ENCODE data around the gene GPC5.
"Not testable (repeated sequence)": the region's sequence is repeated elsewhere in the genome, so short reads cannot be mapped to it uniquely, and the experiment has no call there.

Gene GPC5

DNA sequence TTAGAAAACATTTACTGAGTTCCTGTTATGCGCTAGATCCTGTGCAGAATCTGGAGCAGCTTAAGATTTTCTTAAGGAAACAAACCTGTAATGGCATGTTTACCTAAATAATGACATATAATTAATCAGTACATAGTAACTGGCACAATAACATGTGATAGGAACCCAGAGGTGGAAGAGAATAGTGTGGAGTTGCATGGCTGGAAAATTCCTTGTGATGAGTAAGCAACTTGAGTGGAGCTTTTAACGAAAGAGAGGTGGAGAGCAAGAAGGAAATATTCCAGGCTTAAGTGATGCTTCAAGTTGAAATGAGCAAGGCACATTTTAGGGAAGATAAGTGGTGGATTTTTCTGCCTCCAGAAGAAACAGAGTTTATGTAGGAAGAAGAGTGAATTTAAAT, 9.2 kb upstream of the GPC5 start:
- Mint-ChIP-seq H3K36me3 (no peaks in the 10 kb centered on the region), H3K4me3 (no peak overlapping the region), H3K4me1 (no peaks in the 10 kb centered on the region), H3K9me3 (no peaks in the 10 kb centered on the region), H3K27ac (no peak overlapping the region), H3K27me3 (peaks cover 31 to 48% of the 10 kb centered on the region in 2 donors)
- no peak for ATAC-seq (replicated peaks)
- DNase-seq = no peak

GRCh38 chr13:91397595-91397994, 826 bp upstream of the GPC5 start:
- Mint-ChIP-seq H3K4me1 (peaks cover 14 to 31% of the 10 kb centered on the region in 2 donors), H3K36me3 (no peaks in the 10 kb centered on the region), H3K27ac (no peak overlapping the region), H3K9me3 (no peaks in the 10 kb centered on the region), H3K27me3 (peaks cover 15 to 23% of the 10 kb centered on the region in 2 donors), H3K4me3 (no peak overlapping the region)
- DNase-seq (no peak), ATAC-seq (replicated peaks) (no peak)

GRCh38 chr13:91399189-91400062, 1.0 kb downstream of the GPC5 start:
- H3K4me1 Mint-ChIP-seq = peaks cover 14 to 31% of the 10 kb centered on the region in 2 donors
- no peaks in the 10 kb centered on the region for H3K36me3 Mint-ChIP-seq
- DNase-seq = peak; percentile 9
- H3K27ac Mint-ChIP-seq = no peak overlapping the region
- peaks cover 7 to 15% of the 10 kb centered on the region in 2 donors for H3K27me3 Mint-ChIP-seq
- no peaks in the 10 kb centered on the region for H3K9me3 Mint-ChIP-seq
- peak; percentile 29 to 43 for ATAC-seq (replicated peaks)
- peak overlapping the region; percentile 83 to 85 for H3K4me3 Mint-ChIP-seq

DNA sequence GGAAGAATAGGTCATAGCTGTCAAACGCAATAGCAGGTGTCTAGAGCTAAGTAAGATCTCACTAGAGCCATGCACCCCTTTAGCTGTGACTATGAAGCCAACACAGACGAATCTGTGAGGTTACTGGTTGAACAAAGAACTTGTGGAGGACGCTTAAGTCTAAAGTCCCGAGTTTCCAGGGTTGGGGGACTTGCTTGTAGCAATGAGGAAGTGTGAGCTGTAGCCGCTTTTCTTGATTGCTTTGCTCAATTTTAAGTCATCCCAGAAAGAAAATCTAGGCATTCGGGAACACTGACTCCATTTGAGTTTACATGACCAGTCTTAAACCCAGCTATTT, 1.6 kb downstream of the GPC5 start:
- Mint-ChIP-seq H3K9me3 (no peaks in the 10 kb centered on the region), H3K4me1 (peaks cover 14 to 31% of the 10 kb centered on the region in 2 donors), H3K4me3 (peak overlapping the region; percentile 13 to 85), H3K36me3 (no peaks in the 10 kb centered on the region), H3K27me3 (peaks cover 1 to 9% of the 10 kb centered on the region in 2 donors), H3K27ac (no peak overlapping the region)
- ATAC-seq (replicated peaks) (no peak), DNase-seq (no peak)

- H3K4me1 Mint-ChIP-seq = peaks cover 20 to 31% of the 10 kb centered on the region in 2 donors
- no peaks in the 10 kb centered on the region for H3K36me3 Mint-ChIP-seq
- no peaks in the 10 kb centered on the region for H3K9me3 Mint-ChIP-seq
- no peak for ATAC-seq (replicated peaks)
- H3K27ac Mint-ChIP-seq = no peak overlapping the region
- no peak overlapping the region for H3K4me3 Mint-ChIP-seq
- no peak for DNase-seq
- peaks cover 0 to 6% of the 10 kb centered on the region in 2 donors for H3K27me3 Mint-ChIP-seq
Measured at GRCh38 chr13:91400671-91401070, 2.2 kb downstream of the GPC5 start.

- peaks cover 0 to 12% of the 10 kb centered on the region in 2 donors for H3K27me3 Mint-ChIP-seq
- no peak for DNase-seq
- peaks cover 3% of the 10 kb centered on the region in 2 donors for H3K9me3 Mint-ChIP-seq
- H3K4me1 Mint-ChIP-seq = peaks cover 20 to 31% of the 10 kb centered on the region in 2 donors
- H3K27ac Mint-ChIP-seq = no peak overlapping the region
- peaks cover 0 to 3% of the 10 kb centered on the region in 2 donors for H3K36me3 Mint-ChIP-seq
- no peak overlapping the region for H3K4me3 Mint-ChIP-seq
- ATAC-seq (replicated peaks) = no peak
Measured at GRCh38 chr13:91401920-91402319, 3.5 kb downstream of the GPC5 start.

GRCh38 chr13:91405240-91405639, 6.8 kb downstream of the GPC5 start:
- peaks cover 0 to 3% of the 10 kb centered on the region in 2 donors for H3K36me3 Mint-ChIP-seq
- DNase-seq (no peak), ATAC-seq (replicated peaks) (peak; percentile 31 to 38)
- peaks cover 3 to 6% of the 10 kb centered on the region in 2 donors for H3K27me3 Mint-ChIP-seq
- H3K9me3 Mint-ChIP-seq = peaks cover 3% of the 10 kb centered on the region in 2 donors
- no peak overlapping the region for H3K27ac Mint-ChIP-seq
- no peak overlapping the region for H3K4me3 Mint-ChIP-seq
- peaks cover 10% of the 10 kb centered on the region in 2 donors for H3K4me1 Mint-ChIP-seq

- Mint-ChIP-seq H3K27ac (no peak overlapping the region), H3K27me3 (peaks cover 3 to 6% of the 10 kb centered on the region in 2 donors), H3K9me3 (peaks cover 3% of the 10 kb centered on the region in 2 donors), H3K4me1 (peaks cover 5 to 8% of the 10 kb centered on the region in 2 donors), H3K4me3 (no peak overlapping the region), H3K36me3 (peaks cover 0 to 3% of the 10 kb centered on the region in 2 donors)
- ATAC-seq (replicated peaks) (peak; percentile 45 to 68), DNase-seq (no peak)
Measured at GRCh38 chr13:91406619-91407018, 8.2 kb downstream of the GPC5 start.

DNA sequence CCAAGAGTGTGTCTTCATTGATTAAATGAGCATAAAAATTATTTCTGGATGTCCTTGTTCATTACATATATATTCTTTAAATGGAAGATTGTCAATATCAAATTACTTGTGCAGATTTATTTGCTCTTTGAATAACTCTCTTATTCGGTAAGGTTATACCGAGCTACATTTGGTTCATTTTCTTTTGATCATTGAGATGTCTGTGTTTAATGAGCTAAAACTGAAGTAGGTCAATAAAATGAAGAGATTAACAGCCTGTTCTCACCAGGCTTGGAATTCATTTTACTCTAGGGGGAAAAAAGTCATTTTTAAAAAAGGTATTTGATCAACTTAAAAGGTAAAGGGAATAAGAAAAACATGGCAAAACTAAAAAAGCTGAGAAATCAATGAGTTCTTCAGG, 10.6 kb downstream of the GPC5 start:
- H3K9me3 Mint-ChIP-seq = peaks cover 3% of the 10 kb centered on the region in 2 donors
- no peak for ATAC-seq (replicated peaks)
- H3K27ac Mint-ChIP-seq = no peak overlapping the region
- H3K27me3 Mint-ChIP-seq = peaks cover 6 to 7% of the 10 kb centered on the region in 2 donors
- H3K4me1 Mint-ChIP-seq = peaks cover 0 to 6% of the 10 kb centered on the region in 2 donors
- H3K4me3 Mint-ChIP-seq = no peak overlapping the region
- peaks cover 0 to 3% of the 10 kb centered on the region in 2 donors for H3K36me3 Mint-ChIP-seq
- no peak for DNase-seq

DNA sequence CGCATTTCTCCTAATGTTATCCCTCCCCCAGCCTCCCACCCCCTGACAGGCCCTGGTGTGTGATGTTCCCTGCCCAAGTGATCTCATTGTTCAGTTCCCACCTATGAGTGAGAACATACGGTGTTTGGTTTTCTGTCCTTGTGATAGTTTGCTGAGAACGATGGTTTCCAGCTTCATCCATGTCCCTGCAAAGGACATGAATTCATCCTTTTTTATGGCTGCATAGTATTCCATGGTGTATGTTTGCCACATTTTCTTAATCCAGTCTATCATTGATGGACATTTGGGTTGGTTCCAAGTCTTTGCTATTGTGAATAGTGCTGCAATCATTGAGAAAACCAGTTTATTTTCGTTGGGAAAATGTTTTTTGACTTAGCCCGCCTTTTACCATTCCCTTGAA, 18.2 kb downstream of the GPC5 start:
- not testable (repeated sequence) for H3K4me3 Mint-ChIP-seq; DNase-seq; ATAC-seq (replicated peaks); H3K9me3 Mint-ChIP-seq; H3K36me3 Mint-ChIP-seq; H3K4me1 Mint-ChIP-seq; H3K27ac Mint-ChIP-seq; H3K27me3 Mint-ChIP-seq

DNA sequence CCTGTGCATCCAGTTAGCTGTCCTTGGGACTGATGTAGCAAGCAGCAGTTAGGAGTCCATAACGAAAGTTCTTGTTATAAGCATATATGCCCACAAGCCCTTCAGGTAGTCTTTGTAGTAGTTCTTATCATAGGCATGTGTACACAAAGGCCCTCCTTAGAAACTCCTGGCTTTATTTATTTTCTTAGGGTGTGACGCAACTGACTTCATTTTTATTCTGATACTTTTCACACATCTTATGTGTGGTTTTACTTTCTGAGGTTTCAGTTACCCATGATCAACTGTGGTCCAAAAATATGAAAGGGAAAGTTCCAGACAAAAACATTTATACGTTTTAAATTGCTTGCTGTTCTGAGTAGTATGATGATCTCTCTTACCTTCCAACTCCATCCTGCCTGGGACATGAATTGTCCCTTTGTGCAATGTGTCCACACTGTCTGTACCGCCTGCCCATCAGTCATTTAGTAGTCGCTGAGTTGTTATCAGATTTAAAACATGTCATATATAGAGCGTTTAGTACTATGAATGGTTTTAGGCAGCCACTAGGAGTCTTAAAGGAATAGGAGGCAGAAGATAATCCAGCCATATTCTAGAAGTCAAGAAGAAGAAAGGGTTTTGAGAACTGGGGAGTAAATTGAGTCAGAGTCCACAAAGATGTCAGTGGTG, 19.4 kb downstream of the GPC5 start:
- Mint-ChIP-seq H3K9me3 (no peaks in the 10 kb centered on the region), H3K4me3 (no peak overlapping the region), H3K4me1 (no peaks in the 10 kb centered on the region), H3K27me3 (peaks cover 0 to 4% of the 10 kb centered on the region in 2 donors), H3K36me3 (no peaks in the 10 kb centered on the region), H3K27ac (no peak overlapping the region)
- no peak for ATAC-seq (replicated peaks)
- no peak for DNase-seq

- no peak for DNase-seq
- no peak overlapping the region for H3K4me3 Mint-ChIP-seq
- no peaks in the 10 kb centered on the region for H3K4me1 Mint-ChIP-seq
- peaks cover 3 to 11% of the 10 kb centered on the region in 2 donors for H3K36me3 Mint-ChIP-seq
- no peaks in the 10 kb centered on the region for H3K27me3 Mint-ChIP-seq
- no peak overlapping the region for H3K27ac Mint-ChIP-seq
- ATAC-seq (replicated peaks) = no peak
- peaks cover 20 to 22% of the 10 kb centered on the region in 2 donors for H3K9me3 Mint-ChIP-seq
Measured at GRCh38 chr13:91426913-91427312, 28.5 kb downstream of the GPC5 start.

DNA sequence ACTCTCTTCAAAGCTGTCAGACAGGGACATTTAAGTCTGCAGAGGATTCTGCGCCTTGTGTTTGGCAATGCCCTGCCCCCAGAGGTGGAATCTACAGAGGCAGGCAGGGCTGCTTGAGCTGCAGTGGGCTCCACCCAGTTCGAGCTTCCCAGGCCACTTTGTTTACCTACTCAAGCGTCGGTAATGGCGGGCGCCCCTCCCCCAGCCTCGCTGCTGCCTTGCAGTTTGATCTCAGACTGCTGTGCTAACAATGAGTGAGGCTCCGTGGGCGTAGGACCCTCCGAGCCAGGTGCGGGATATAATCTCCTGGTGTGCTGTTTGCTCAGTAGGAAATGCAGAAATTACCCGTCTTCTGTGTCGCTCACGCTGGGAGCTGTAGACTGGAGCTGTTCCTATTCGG, 40.3 kb downstream of the GPC5 start:
- not testable (repeated sequence) for H3K36me3 Mint-ChIP-seq; H3K27me3 Mint-ChIP-seq; H3K4me1 Mint-ChIP-seq; H3K9me3 Mint-ChIP-seq; DNase-seq; H3K27ac Mint-ChIP-seq; H3K4me3 Mint-ChIP-seq; ATAC-seq (replicated peaks)

DNA sequence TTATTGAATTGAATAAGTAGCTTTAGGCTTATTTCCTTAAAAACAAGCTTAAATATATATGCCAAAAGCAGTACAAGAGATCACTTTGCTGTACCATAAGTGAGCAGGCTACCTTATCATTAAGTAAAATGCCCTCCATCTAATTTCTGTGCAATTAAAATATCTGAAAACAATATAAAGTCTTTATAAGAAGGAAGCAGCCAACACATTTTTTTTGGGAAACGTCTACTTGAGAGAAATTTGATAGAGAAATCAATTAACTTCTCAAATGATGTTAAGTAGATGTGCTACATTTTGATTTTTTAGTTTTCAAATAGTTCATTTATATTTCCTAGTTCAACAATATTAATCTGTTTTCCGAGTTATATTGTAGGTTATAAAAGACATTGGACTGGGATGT, 52.5 kb downstream of the GPC5 start:
- no peak for ATAC-seq (replicated peaks)
- Mint-ChIP-seq H3K9me3 (no peaks in the 10 kb centered on the region), H3K36me3 (no peaks in the 10 kb centered on the region), H3K4me1 (no peaks in the 10 kb centered on the region), H3K27ac (no peak overlapping the region), H3K4me3 (no peak overlapping the region), H3K27me3 (no peaks in the 10 kb centered on the region)
- no peak for DNase-seq

DNA sequence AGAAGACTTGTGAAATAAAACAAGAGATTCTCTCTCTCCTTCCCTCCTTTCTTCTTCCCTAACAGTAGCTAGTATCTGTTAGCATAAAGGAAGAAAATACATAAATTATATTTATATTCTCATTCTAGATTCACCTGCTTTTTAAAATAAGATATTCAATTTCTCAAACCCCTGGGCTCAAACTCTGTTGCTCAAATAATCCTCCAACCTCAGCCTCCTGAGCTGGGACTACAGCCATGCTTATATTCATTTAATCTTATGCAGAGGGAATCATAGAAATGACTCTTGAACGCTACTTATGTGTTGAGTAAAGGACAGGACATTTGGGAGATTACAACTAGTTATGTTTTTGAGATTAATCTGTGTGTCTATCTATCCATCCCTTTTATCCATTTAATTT, 56.2 kb downstream of the GPC5 start:
- Mint-ChIP-seq H3K9me3 (no peaks in the 10 kb centered on the region), H3K36me3 (no peaks in the 10 kb centered on the region), H3K4me1 (no peaks in the 10 kb centered on the region), H3K4me3 (no peak overlapping the region), H3K27me3 (no peaks in the 10 kb centered on the region), H3K27ac (no peak overlapping the region)
- no peak for ATAC-seq (replicated peaks)
- DNase-seq = no peak
